Sigmoid colon (tissue), 7 donors: ENCODE results near the gene DYNLRB1. TPM values are rescaled to one million over a fixed set of nuclear protein-coding genes. Genes with fewer than 3 reads are reported as not detected.
"Not testable (repeated sequence)": the region's sequence is repeated elsewhere in the genome, so short reads cannot be mapped to it uniquely, and the experiment has no call there.

Experiments used
- DNase-seq: peaks from one replicate; pipeline ENCODE4 v3.0.0-alpha.2; 2019
- H3K27ac ChIP-seq, 4 donors: fragments of 200-600 bp; sonication (generic); one replicate each; pipeline ENCODE4 v1.5.1; 2016 to 2019; ENCODE audit warnings: mild to moderate bottlenecking in 1 of 4
- H3K27me3 ChIP-seq, 3 donors: fragments of 200-600 bp; sonication (generic); one replicate each; pipeline ENCODE4 v1.5.1; 2019; ENCODE audit warnings: mild to moderate bottlenecking in 1 of 3
- H3K36me3 ChIP-seq, 4 donors: fragments of 200-600 bp; sonication (generic); one replicate each; pipeline ENCODE4 v1.5.1; 2016 to 2019
- H3K4me1 ChIP-seq, 4 donors: fragments of 200-600 bp; sonication (generic); one replicate each; pipeline ENCODE4 v1.5.1; 2017 to 2019
- H3K4me3 ChIP-seq, 4 donors: fragments of 200-600 bp; sonication (generic); one replicate each; pipeline ENCODE4 v1.5.1; 2017 to 2019; ENCODE audit warnings: mild to moderate bottlenecking in 2 of 4, moderate library complexity in 1 of 4
- H3K9me3 ChIP-seq, 4 donors: fragments of 200-600 bp in 3 of 4; sonication (generic) in 3 of 4; one replicate each; pipeline versions ENCODE4 v1.5.1 to v1.6.1; 2013 to 2019
- CTCF ChIP-seq, 4 experiments: fragments of 450-650 bp in 3 of 4; fragments of 200-600 bp in 1 of 4; IDR thresholded peaks; one replicate each; pipeline ENCODE4 v1.5.1; 2016 to 2019; ENCODE audit warnings: antibody characterized with exemption in 4 of 4, mild to moderate bottlenecking in 3 of 4, moderate library complexity in 2 of 4
- EP300 ChIP-seq, 4 donors: sonication (generic); formaldehyde crosslinking; IDR thresholded peaks; one replicate each; pipeline ENCODE4 v1.6.1; 2017; ENCODE audit warnings: antibody characterized with exemption in 4 of 4
- POLR2A ChIP-seq, 2 donors: fragments of 450-650 bp; IDR thresholded peaks; one replicate each; pipeline ENCODE4 v1.6.1; 2016; ENCODE audit warnings: antibody characterized with exemption in 2 of 2, mild to moderate bottlenecking in 2 of 2, moderate library complexity in 2 of 2
- POLR2AphosphoS5 ChIP-seq, 4 donors: sonication (generic); formaldehyde crosslinking; IDR thresholded peaks; one replicate each; pipeline ENCODE4 v1.6.1; 2017; ENCODE audit warnings: antibody characterized with exemption in 4 of 4
- WGBS, 2 donors: extraction: QIAGEN DNeasy Blood & Tissue Kit; methylation state at CpG; one replicate each; pipeline ENCODE4 v1.1.7; 2013; 5-methylcytosine and 5-hydroxymethylcytosine counted together
- intact Hi-C: fragments of 100-400 bp; cut with DNase I; formaldehyde crosslinking; loops from one replicate; pipeline ENCODE4 v1.15.1; 2023
- polyA plus RNA-seq, 3 donors: library from polyadenylated mRNA; stranded (reverse); fragments of 200-250 nt; gene quantifications; one replicate each; pipeline ENCODE4 v1.2.3, GENCODE V29; 2013
- total RNA-seq, 4 donors: library from RNA; depleted of rRNA; stranded (reverse); fragments of >200 nt; gene quantifications; one replicate each; pipeline ENCODE4 v1.1.0, GENCODE V29; 2016
- donor health status: healthy with polysubstance abuse.
- donor health status: Bipolar disorder and iron deficiency.
- donor health status: healthy.

Gene DYNLRB1
- total and polyA plus RNA-seq, 7 donors, result 148 to 259 (median 168) TPM

GRCh38 chr20:34512266-34512954, 3.8 kb upstream of the DYNLRB1 start:
- Histone ChIP-seq H3K4me1 (peaks cover 0 to 21% (median 15%) of the 10 kb centered on the region in 4 donors), H3K9me3 (no peaks in the 10 kb centered on the region), H3K27me3 (no peaks in the 10 kb centered on the region), H3K27ac (no peak overlapping the region), H3K4me3 (no peak overlapping the region), H3K36me3 (peaks cover 4 to 37% (median 8%) of the 10 kb centered on the region in 4 donors)
- intact Hi-C loops, result no loop called here
- no peak for TF ChIP-seq POLR2AphosphoS5 (IDR thresholded peaks at IDR 0.05)
- no peak for DNase-seq
- 86 to 89% methylated on average over 4 of the region's 4 CpGs for WGBS, 2 donors

- H3K4me3 ChIP-seq, result no peak overlapping the region
- H3K4me1 ChIP-seq, result peaks cover 0 to 27% (median 20%) of the 10 kb centered on the region in 4 donors
- H3K36me3 ChIP-seq, result peaks cover 4 to 31% (median 8%) of the 10 kb centered on the region in 4 donors
- intact Hi-C loops, result no loop called here
- DNase-seq, result no peak
- no peaks in the 10 kb centered on the region for H3K9me3 ChIP-seq
- no peak for TF ChIP-seq POLR2AphosphoS5 (IDR thresholded peaks at IDR 0.05)
- H3K27me3 ChIP-seq, result no peaks in the 10 kb centered on the region
- H3K27ac ChIP-seq, result no peak overlapping the region
Measured at GRCh38 chr20:34512955-34513419, 3.2 kb upstream of the DYNLRB1 start.

GRCh38 chr20:34514034-34514433, 2.2 kb upstream of the DYNLRB1 start:
- H3K27ac ChIP-seq, H3K9me3 ChIP-seq, H3K4me3 ChIP-seq, DNase-seq, H3K27me3 ChIP-seq, intact Hi-C loops: not testable (repeated sequence)
- 96 to 97% methylated on average over 17 of the region's 17 CpGs for WGBS, 2 donors
- Histone ChIP-seq H3K36me3 (peaks cover 3 to 20% (median 5%) of the 10 kb centered on the region in 4 donors), H3K4me1 (peaks cover 0 to 37% (median 29%) of the 10 kb centered on the region in 4 donors)

DNA sequence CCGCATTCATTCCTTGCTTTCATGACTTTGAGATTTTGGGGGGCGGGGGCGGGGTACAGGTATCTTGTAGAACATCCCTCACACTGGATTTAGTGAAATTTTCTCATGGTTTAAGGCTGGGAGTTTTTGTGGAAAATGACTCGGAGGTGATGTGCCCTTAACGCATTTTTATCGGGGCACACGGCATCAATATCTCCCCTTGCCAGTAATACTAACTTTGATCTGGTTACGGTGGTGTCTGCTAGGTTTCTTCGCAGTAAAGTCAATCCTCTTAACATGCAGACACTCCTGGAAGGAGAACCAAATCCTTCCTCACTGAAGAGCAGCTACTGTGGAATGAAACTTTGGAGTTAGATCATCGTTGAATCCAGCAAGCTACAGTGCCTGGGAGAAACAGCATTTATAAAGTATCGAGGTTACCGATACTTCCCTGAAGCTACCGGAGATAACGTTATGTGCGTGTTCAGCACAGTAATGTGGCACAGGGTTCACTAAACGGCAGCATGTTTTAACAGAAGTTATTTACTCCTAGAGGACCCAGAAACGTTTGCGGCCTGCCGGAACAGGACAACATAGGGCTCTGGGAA, 1.2 kb upstream of the DYNLRB1 start:
- TF ChIP-seq POLR2A (IDR thresholded peaks at IDR 0.05) (no peak), CTCF (IDR thresholded peaks at IDR 0.05) (no peak), EP300 (IDR thresholded peaks at IDR 0.05) (no peak)
- no peaks in the 10 kb centered on the region for H3K9me3 ChIP-seq
- peak overlapping the region; percentile 51 to 78 (median 67) for H3K4me3 ChIP-seq
- intact Hi-C loops, result no loop called here
- no peaks in the 10 kb centered on the region for H3K27me3 ChIP-seq
- peak overlapping the region; percentile 83 to 98 (median 92) for H3K27ac ChIP-seq
- peaks cover 0 to 45% (median 31%) of the 10 kb centered on the region in 4 donors for H3K4me1 ChIP-seq
- 15 to 20% methylated on average over 19 of the region's 19 CpGs for WGBS, 2 donors
- DNase-seq, result no peak
- H3K36me3 ChIP-seq, result peaks cover 0 to 17% (median 5%) of the 10 kb centered on the region in 4 donors

- H3K27me3 ChIP-seq, result no peaks in the 10 kb centered on the region
- peak overlapping the region; percentile 51 to 78 (median 67) for H3K4me3 ChIP-seq
- TF ChIP-seq EP300 (IDR thresholded peaks at IDR 0.05), result no peak
- no peak for TF ChIP-seq CTCF (IDR thresholded peaks at IDR 0.05)
- peak in 1 of 4 donors; percentile 4 for TF ChIP-seq POLR2AphosphoS5 (IDR thresholded peaks at IDR 0.05)
- no peak for TF ChIP-seq POLR2A (IDR thresholded peaks at IDR 0.05)
- peaks cover 0 to 20% (median 4%) of the 10 kb centered on the region in 4 donors for H3K36me3 ChIP-seq
- intact Hi-C loops, result loop anchor here (2.0 kb wide), 1 partner anchor 43 kb away; the partner anchor contains the start of gene MAP1LC3A
- H3K9me3 ChIP-seq, result no peaks in the 10 kb centered on the region
- peak overlapping the region; percentile 83 to 98 (median 92) for H3K27ac ChIP-seq
- 1% methylated on average over 36 of the region's 36 CpGs for WGBS, 2 donors
- peaks cover 0 to 50% (median 31%) of the 10 kb centered on the region in 4 donors for H3K4me1 ChIP-seq
- DNase-seq, result peak; percentile 70
Measured at GRCh38 chr20:34515484-34516246, 557 bp upstream of the DYNLRB1 start.

- WGBS, 2 donors, result 0% methylated on average over 3 of the region's 3 CpGs
- peak overlapping the region; percentile 51 to 78 (median 67) for H3K4me3 ChIP-seq
- H3K9me3 ChIP-seq, result no peaks in the 10 kb centered on the region
- intact Hi-C loops, result loop anchor here (2.0 kb wide), 1 partner anchor 42 kb away; the partner anchor contains the start of gene MAP1LC3A
- H3K27me3 ChIP-seq, result no peaks in the 10 kb centered on the region
- H3K4me1 ChIP-seq, result peaks cover 0 to 60% (median 35%) of the 10 kb centered on the region in 4 donors
- DNase-seq, result no peak
- no peak for TF ChIP-seq POLR2AphosphoS5 (IDR thresholded peaks at IDR 0.05)
- no peak for TF ChIP-seq EP300 (IDR thresholded peaks at IDR 0.05)
- no peak for TF ChIP-seq CTCF (IDR thresholded peaks at IDR 0.05)
- TF ChIP-seq POLR2A (IDR thresholded peaks at IDR 0.05), result no peak
- H3K27ac ChIP-seq, result peak overlapping the region; percentile 83 to 98 (median 92)
- H3K36me3 ChIP-seq, result peaks cover 0 to 14% (median under 1%) of the 10 kb centered on the region in 4 donors
Measured at GRCh38 chr20:34517114-34517505, 888 bp downstream of the DYNLRB1 start.

- H3K4me3 ChIP-seq, DNase-seq, H3K27ac ChIP-seq, H3K9me3 ChIP-seq, H3K27me3 ChIP-seq, intact Hi-C loops: not testable (repeated sequence)
- Histone ChIP-seq H3K36me3 (peaks cover 0 to 14% (median 0%) of the 10 kb centered on the region in 4 donors), H3K4me1 (peaks cover 0 to 78% (median 51%) of the 10 kb centered on the region in 4 donors)
- 95 to 96% methylated on average over 7 of the region's 7 CpGs for WGBS, 2 donors
Measured at GRCh38 chr20:34518863-34519262, 2.6 kb downstream of the DYNLRB1 start.

DNA sequence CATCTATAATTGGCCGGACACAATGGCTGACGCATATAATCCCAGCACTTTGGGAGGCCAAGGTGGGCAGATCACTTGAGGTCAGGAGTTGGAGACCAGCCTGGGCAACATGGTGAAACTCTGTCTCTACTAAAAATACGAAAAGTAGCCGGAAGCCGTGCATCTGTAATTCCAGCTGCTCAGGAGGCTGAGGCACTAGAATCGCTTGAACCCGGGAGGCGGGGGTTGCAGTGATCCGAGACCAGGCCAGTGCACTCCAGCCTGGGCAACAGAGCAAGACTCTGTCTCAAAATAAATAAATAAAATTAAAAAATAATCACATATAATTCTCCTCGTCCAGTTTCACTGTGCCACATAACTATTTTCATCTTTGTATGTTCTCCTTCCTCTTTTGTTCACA, 3.6 kb downstream of the DYNLRB1 start:
- Histone ChIP-seq H3K36me3 (peaks cover 0 to 14% (median 0%) of the 10 kb centered on the region in 4 donors), H3K4me1 (peaks cover 0 to 79% (median 53%) of the 10 kb centered on the region in 4 donors)
- H3K4me3 ChIP-seq, DNase-seq, intact Hi-C loops, H3K9me3 ChIP-seq, H3K27ac ChIP-seq, H3K27me3 ChIP-seq: not testable (repeated sequence)
- 91 to 92% methylated on average over 10 of the region's 10 CpGs for WGBS, 2 donors
